ENCODE data around the gene ARSG. TPM values are rescaled to one million over a fixed set of nuclear protein-coding genes. Genes with fewer than 3 reads are reported as not detected.

Gene ARSG
- total and polyA plus RNA-seq, 2 of the 8 experiments (the other 6 are each of a cell fraction or from before 2014, with no cell fraction given) = 3.3 to 4.0 TPM

GRCh38 chr17:68460146-68460545 lies 168.9 kb downstream of the ARSG start (continued):
- no peak for TF ChIP-seq TEAD4 (IDR thresholded peaks at IDR 0.05; ENCODE audit: low read depth, low read length)

GRCh38 chr17:68460715-68461114 lies 169.4 kb downstream of the ARSG start:
- DNase-seq (ENCODE audit: low read depth in 1 of 2, low spot score in 2 of 2) (no peak), FAIRE-seq (no peak)
- H2AFZ ChIP-seq (ENCODE audit: low read length) = no peak overlapping the region
- no peak overlapping the region for H4K91ac ChIP-seq (replicated peaks; ENCODE audit: insufficient read length, low read length)
- no peaks in the 10 kb centered on the region for H3K79me1 ChIP-seq (ENCODE audit: low read depth, low read length)
- H3K79me2 ChIP-seq (ENCODE audit: control insufficient read depth in 1 of 2, insufficient read depth in 2 of 2, low read length in 2 of 2) = no peaks in the 10 kb centered on the region
- no peak overlapping the region for H3K23ac ChIP-seq (ENCODE audit: insufficient read length)
- H3K18ac ChIP-seq (ENCODE audit: extremely low read depth, low read length) = no peak overlapping the region
- no peak overlapping the region for H3K14ac ChIP-seq (ENCODE audit: insufficient read length)
- CTCF ChIA-PET (ENCODE audit: partially characterized antibody) = interaction anchor here (0.8 to 3.0 kb wide), 4 partner anchors 10 to 520 kb away, joined by 3 to 12 read pairs (median 7); no protein-coding TSS in a partner anchor
- no peaks in the 10 kb centered on the region for H3K36me3 ChIP-seq (ENCODE audit: control insufficient read depth in 2 of 4, insufficient read depth in 4 of 4, low read length in 3 of 4)
- no peak overlapping the region for H2BK20ac ChIP-seq (ENCODE audit: low read length)
- H3K4me2 ChIP-seq (ENCODE audit: insufficient read depth in 1 of 2, low read depth in 2 of 2, low read length in 2 of 2) = no peak overlapping the region
- POLR2A ChIA-PET (ENCODE audit: partially characterized antibody) = interaction anchor here (0.6 to 3.4 kb wide), 3 partner anchors 19 to 212 kb away, joined by 3 to 10 read pairs (median 3); partner anchors contain the start of gene AMZ2
- H3K9ac ChIP-seq (replicated peaks in 1 of 4; ENCODE audit: extremely low read depth in 1 of 4, low read depth in 3 of 4, low read length in 3 of 4) = no peak overlapping the region
- H3K4me3 ChIP-seq (ENCODE audit: extremely low read depth in 1 of 4, insufficient read depth in 2 of 4, low read depth in 3 of 4, low read length in 4 of 4) = no peak overlapping the region
- peaks cover 0 to 1% of the 10 kb centered on the region in 2 experiments for H4K20me1 ChIP-seq (replicated peaks in 1 of 2; ENCODE audit: control insufficient read depth in 1 of 2, insufficient read depth in 2 of 2, low read length in 2 of 2)
- no peak overlapping the region for H3K56ac ChIP-seq (replicated peaks; ENCODE audit: insufficient read length, low read depth, low read length)
- peaks cover 3 to 10% (median 5%) of the 10 kb centered on the region in 4 experiments; a peak in 6 of 7 replicates for H3K4me1 ChIP-seq (replicated peaks in 1 of 4; ENCODE audit: control insufficient read depth in 3 of 4, insufficient read depth in 4 of 4, low read length in 3 of 4)
- H4K8ac ChIP-seq (ENCODE audit: extremely low read depth, insufficient read depth, low read length) = no peak overlapping the region
- no peak overlapping the region for H2AK5ac ChIP-seq (ENCODE audit: low read depth, low read length)
- no peaks in the 10 kb centered on the region for H3K27me3 ChIP-seq (replicated peaks in 1 of 4; ENCODE audit: control insufficient read depth in 3 of 4, extremely low read depth in 1 of 4, insufficient read depth in 3 of 4, low read length in 3 of 4)
- no peak overlapping the region for H4K5ac ChIP-seq (ENCODE audit: insufficient read length, low read depth, low read length)
- no peak overlapping the region for H2BK15ac ChIP-seq (ENCODE audit: low read length)
- peaks cover 8% of the 10 kb centered on the region; the same call in 1 of the 2 replicates for H3K23me2 ChIP-seq (ENCODE audit: low read depth, low read length)
- no peak overlapping the region for H3K4ac ChIP-seq (replicated peaks; ENCODE audit: insufficient read length, low read depth, low read length)
- H3K27ac ChIP-seq (ENCODE audit: low read depth, low read length) = no peak overlapping the region
- no peak overlapping the region for H2BK12ac ChIP-seq (ENCODE audit: low read depth, low read length)
- H2BK120ac ChIP-seq (replicated peaks; ENCODE audit: low read depth, low read length) = no peak overlapping the region
- TF ChIP-seq RXRA (IDR thresholded peaks at IDR 0.05; ENCODE audit: insufficient read depth, low read depth, low read length) (no peak), CHD2 (IDR thresholded peaks at IDR 0.05; ENCODE audit: low read length) (no peak), RBBP5 (IDR thresholded peaks at IDR 0.05; ENCODE audit: borderline replicate concordance, low read depth, low read length) (no peak), TAF7 (optimal IDR thresholded peaks at IDR 0.05; ENCODE audit: borderline replicate concordance, low read depth, low read length) (no peak), EP300 (IDR thresholded peaks at IDR 0.05; ENCODE audit: borderline replicate concordance in 1 of 2, low read depth in 2 of 2, low read length in 2 of 2) (no peak), FOSL1 (IDR thresholded peaks at IDR 0.05; ENCODE audit: insufficient read depth, low read depth, low read length) (no peak), CHD1 (IDR thresholded peaks at IDR 0.05; ENCODE audit: low read depth, low read length) (no peak), SIX5 (IDR thresholded peaks at IDR 0.05; ENCODE audit: low read depth, low read length) (no peak), RAD21 (IDR thresholded peaks at IDR 0.05 in 1 of 2, conservative IDR thresholded peaks at IDR 0.05 in 1 of 2; ENCODE audit: low read depth in 2 of 2, low read length in 2 of 2) (no peak)
- no peak overlapping the region for H2BK5ac ChIP-seq (ENCODE audit: low read depth, low read length)
- no peaks in the 10 kb centered on the region for H3K9me3 ChIP-seq (ENCODE audit: insufficient read depth in 2 of 2, low read depth in 1 of 2, low read length in 1 of 2)

All from H1 (cell line).